ENCODE data around the gene WDFY2. TPM values are rescaled to one million over a fixed set of nuclear protein-coding genes. Genes with fewer than 3 reads are reported as not detected.

Gene WDFY2
- total RNA-seq, 1 donor from 2014 or later = 4.0 TPM

DNA sequence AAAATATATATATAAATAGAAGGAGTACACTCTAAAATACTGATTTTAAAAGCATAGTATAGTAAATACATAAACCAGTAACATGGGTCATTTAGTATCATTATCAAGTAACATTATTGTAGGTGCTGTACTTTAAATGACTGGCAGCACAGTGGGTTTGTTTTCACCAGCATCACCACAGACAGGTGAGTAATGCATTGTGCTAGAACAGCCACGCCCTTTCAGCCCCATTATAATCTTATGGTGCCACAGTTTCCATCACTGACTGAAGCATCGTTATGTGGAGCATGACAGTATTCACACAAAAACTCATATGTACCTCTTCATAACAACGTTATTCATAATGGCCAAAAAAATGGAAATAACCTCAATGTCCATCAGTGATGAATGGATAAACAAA is 131.4 kb downstream of the WDFY2 start:
- intact Hi-C loops (cut with DNase I) = no loop called here
- DNase-seq (no peak), ATAC-seq (ENCODE audit: poor library complexity) (no peak)

DNA sequence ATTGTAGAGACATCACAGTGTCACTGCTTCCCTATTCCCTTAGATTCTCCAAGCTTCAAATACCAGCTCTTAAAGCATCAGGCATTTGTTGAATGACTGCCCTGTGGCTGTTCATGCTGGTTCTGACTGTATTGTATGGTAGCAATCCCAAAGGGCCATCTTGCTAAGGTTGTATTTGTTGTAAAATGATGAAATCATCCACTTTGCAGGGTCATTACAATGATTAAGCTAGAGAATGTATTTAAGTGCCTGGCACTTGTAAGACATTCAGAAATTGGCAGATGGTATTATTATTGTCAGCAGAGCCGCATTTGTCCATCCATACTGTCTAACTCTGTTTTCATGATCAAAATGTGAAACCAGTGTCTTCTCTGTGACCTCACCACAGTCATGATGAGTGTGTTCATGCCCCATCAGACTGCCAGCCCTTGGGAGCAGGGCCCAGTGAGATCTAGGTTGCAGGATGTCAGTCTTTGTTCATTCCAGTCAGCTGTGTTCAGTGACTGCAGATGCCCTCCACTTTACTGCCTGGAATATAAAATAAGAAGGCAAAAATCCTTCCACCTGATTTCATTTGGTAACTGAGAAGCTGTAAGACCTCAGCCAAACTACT is 133.6 kb downstream of the WDFY2 start:
- ATAC-seq (ENCODE audit: poor library complexity) = no peak
- intact Hi-C loops (cut with DNase I) = no loop called here
- DNase-seq = no peak

GRCh38 chr13:51719394-51719793 is 135.1 kb downstream of the WDFY2 start:
- intact Hi-C loops (cut with DNase I) = no loop called here
- DNase-seq = no peak
- no peak for ATAC-seq (ENCODE audit: poor library complexity)

- peak; percentile 86 for ATAC-seq (ENCODE audit: poor library complexity)
- intact Hi-C loops (cut with DNase I) = no loop called here
- peak; percentile 46 for DNase-seq
Observed at GRCh38 chr13:51721496-51721895, 137.2 kb downstream of the WDFY2 start.

DNA sequence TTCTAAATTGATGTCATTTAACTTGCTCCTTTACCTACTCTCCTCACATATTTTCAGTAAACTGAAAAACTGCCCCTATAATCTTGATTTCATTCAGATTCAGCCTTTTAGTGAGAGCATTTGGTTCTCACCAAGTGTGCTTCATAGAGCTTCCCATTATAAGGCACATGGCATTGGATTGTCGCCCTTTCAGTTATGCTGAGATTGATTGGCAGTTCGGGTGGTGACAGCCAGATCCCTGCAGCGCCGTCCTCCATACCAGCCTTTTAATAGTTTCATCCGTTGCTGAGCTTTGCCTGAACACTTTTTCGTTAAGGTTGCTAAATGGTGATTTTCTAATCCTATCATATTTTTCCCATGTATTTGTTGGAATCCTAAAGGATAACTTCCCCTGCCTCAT is 139.3 kb downstream of the WDFY2 start:
- intact Hi-C loops (cut with DNase I) = no loop called here
- DNase-seq = no peak
- ATAC-seq (ENCODE audit: poor library complexity) = peak; percentile 51

- intact Hi-C loops (cut with DNase I) = loop anchor here (5.0 kb wide), 1 partner anchor 137 kb away; no protein-coding TSS in a partner anchor
- no peak for ATAC-seq (ENCODE audit: poor library complexity)
- no peak for DNase-seq
Observed at GRCh38 chr13:51724721-51725120, 140.5 kb downstream of the WDFY2 start.

GRCh38 chr13:51726446-51727193 is 142.4 kb downstream of the WDFY2 start:
- no peak for DNase-seq
- intact Hi-C loops (cut with DNase I) = loop anchor here (5.0 kb wide), 1 partner anchor 139 kb away; no protein-coding TSS in a partner anchor
- no peak for ATAC-seq (ENCODE audit: poor library complexity)

DNA sequence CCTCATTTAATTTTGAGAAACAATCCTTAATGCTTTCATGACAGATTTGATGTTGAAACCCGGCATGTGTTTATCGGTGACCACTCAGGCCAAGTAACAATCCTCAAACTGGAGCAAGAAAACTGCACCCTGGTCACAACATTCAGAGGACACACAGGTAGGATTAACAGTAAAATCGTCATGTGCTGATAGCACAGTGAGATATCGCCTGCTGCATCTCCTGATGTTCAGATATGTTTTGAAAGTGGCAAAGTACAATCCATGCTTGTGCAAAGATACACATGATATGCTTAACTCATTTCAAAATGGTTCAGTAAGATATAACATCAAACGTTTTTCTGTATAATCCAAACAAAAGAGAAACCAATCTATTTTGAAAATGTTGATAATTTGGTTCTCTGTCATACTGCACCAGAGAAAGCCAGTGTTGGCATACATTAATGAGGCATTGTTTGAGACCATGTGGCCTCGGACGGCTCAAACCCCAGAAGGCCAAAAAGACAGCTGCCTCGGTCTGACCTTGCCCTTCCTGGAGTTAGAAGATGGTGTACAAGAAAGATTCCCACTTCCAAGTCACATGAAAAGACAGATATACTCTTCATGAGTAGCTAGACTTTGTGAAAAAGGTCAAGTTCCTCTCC is 143.5 kb downstream of the WDFY2 start:
- intact Hi-C loops (cut with DNase I) = loop anchor here (5.0 kb wide), 1 partner anchor 140 kb away; no protein-coding TSS in a partner anchor
- DNase-seq = no peak
- no peak for ATAC-seq (ENCODE audit: poor library complexity)

DNA sequence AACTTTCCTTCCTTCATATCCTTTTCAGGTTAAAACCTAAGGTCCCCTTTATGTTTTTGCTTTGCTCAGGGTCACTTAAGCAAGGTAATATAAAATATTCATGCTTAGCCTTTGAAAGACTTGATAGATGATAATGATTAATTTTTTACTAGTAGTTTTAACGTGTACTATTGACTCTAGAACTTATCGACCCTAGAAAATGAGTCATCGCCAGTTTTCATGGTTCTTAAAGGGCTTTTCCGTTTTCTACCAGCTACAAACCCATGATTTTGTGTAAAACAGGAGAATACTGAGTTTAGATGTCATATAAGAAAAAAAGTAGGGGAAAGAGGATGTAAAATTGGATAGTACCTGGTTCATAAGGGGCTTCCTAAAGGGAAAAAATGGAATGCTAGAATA is 144.0 kb downstream of the WDFY2 start:
- DNase-seq (no peak), ATAC-seq (ENCODE audit: poor library complexity) (no peak)
- intact Hi-C loops (cut with DNase I) = loop anchor here (5.0 kb wide), 1 partner anchor 141 kb away; no protein-coding TSS in a partner anchor

GRCh38 chr13:51728972-51729371 is 144.7 kb downstream of the WDFY2 start:
- no peak for DNase-seq
- ATAC-seq (ENCODE audit: poor library complexity) = no peak
- intact Hi-C loops (cut with DNase I) = loop anchor here (5.0 kb wide), 1 partner anchor 142 kb away; no protein-coding TSS in a partner anchor

- DNase-seq (no peak), ATAC-seq (ENCODE audit: poor library complexity) (peak; percentile 56)
- intact Hi-C loops (cut with DNase I) = loop anchor here (5.0 kb wide), 1 partner anchor 143 kb away; no protein-coding TSS in a partner anchor
Observed at GRCh38 chr13:51729866-51730553, 145.7 kb downstream of the WDFY2 start.

GRCh38 chr13:51730927-51731326 is 146.7 kb downstream of the WDFY2 start:
- intact Hi-C loops (cut with DNase I) = no loop called here
- DNase-seq (no peak), ATAC-seq (ENCODE audit: poor library complexity) (no peak)

DNA sequence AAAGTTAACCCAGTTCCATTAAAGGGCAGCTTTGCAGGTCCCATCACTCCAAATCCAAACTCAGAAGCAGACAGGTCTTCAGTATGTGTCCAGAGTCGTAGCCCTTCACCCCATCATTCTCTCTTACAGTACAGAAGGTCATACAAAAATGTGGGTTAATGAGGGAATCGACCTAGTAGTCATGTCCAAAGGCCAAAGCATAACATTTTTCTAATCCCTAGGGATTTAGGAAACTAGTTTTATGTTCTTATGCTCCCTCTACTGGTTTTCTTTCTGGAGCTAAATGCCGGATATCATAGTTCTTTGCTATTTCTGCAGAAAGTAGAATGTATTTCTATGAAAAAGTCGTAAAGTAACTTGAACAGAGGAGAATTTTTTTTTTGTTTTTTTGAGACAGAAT is 147.5 kb downstream of the WDFY2 start:
- no peak for DNase-seq
- intact Hi-C loops (cut with DNase I) = no loop called here
- peak; percentile 26 for ATAC-seq (ENCODE audit: poor library complexity)

- DNase-seq (no peak), ATAC-seq (ENCODE audit: poor library complexity) (no peak)
- intact Hi-C loops (cut with DNase I) = no loop called here
Observed at GRCh38 chr13:51733374-51734298, 149.4 kb downstream of the WDFY2 start.

DNA sequence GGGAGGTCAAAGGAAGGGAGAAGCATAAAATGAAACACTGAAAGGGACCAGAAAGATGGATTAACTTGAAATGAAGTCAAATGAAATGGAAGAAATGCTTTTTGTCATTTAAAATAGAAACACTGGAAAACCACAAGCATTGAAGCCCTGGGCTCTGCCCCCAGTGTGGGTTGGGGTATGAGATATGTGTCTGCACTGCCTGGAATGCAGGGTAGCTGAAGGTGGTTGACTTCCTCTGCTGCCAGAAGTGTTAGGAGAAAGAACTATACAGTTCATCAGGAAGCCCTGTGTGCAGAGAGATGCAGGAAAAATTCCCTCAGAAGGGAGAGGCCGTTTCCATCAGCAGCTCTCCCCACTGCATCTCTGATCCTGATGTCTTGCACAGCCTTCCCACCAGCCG is 150.5 kb downstream of the WDFY2 start:
- ATAC-seq (ENCODE audit: poor library complexity) = no peak
- intact Hi-C loops (cut with DNase I) = no loop called here
- no peak for DNase-seq

- DNase-seq (no peak), ATAC-seq (ENCODE audit: poor library complexity) (no peak)
- intact Hi-C loops (cut with DNase I) = no loop called here
Observed at GRCh38 chr13:51737609-51738008, 153.3 kb downstream of the WDFY2 start.

- no peak for ATAC-seq (ENCODE audit: poor library complexity)
- intact Hi-C loops (cut with DNase I) = no loop called here
- no peak for DNase-seq
Observed at GRCh38 chr13:51738226-51738905, 154.1 kb downstream of the WDFY2 start.
